HuH-7.5 (cell line): Measurements from ENCODE around the gene COL6A2.
"Not testable (repeated sequence)": the region's sequence is repeated elsewhere in the genome, so short reads cannot be mapped to it uniquely, and the experiment has no call there.

ENCODE experiments used
- DNase-seq: peaks from one replicate; pipeline ENCODE4 v3.0.0; 2011; ENCODE audit warnings: low spot score

COL6A2 gene

GRCh38 chr21:46094401-46095082, 3.4 kb upstream of the COL6A2 start:
- no peak for DNase-seq

- no peak for DNase-seq
Measured at GRCh38 chr21:46095083-46095719, 2.7 kb upstream of the COL6A2 start.

- DNase-seq, result no peak
Measured at GRCh38 chr21:46095814-46096595, 1.9 kb upstream of the COL6A2 start.

- no peak for DNase-seq
Measured at GRCh38 chr21:46096596-46097335, 1.1 kb upstream of the COL6A2 start.

GRCh38 chr21:46098303-46099141, 610 bp downstream of the COL6A2 start:
- no peak for DNase-seq

GRCh38 chr21:46099476-46099875, 1.6 kb downstream of the COL6A2 start:
- no peak for DNase-seq

GRCh38 chr21:46100020-46100419, 2.1 kb downstream of the COL6A2 start:
- no peak for DNase-seq

- DNase-seq, result no peak
Measured at GRCh38 chr21:46100426-46100825, 2.5 kb downstream of the COL6A2 start.

GRCh38 chr21:46100906-46101305, 3.0 kb downstream of the COL6A2 start:
- DNase-seq, result no peak

GRCh38 chr21:46104104-46104503, 6.2 kb downstream of the COL6A2 start:
- DNase-seq, result no peak

- not testable (repeated sequence) for DNase-seq
Measured at GRCh38 chr21:46107376-46107775, 9.5 kb downstream of the COL6A2 start.

- no peak for DNase-seq
Measured at GRCh38 chr21:46108827-46109312, 11.0 kb downstream of the COL6A2 start.

- no peak for DNase-seq
Measured at GRCh38 chr21:46109313-46110221, 11.7 kb downstream of the COL6A2 start.

GRCh38 chr21:46110499-46111192, 12.7 kb downstream of the COL6A2 start:
- no peak for DNase-seq

GRCh38 chr21:46111193-46111571, 13.3 kb downstream of the COL6A2 start:
- no peak for DNase-seq

- no peak for DNase-seq
Measured at GRCh38 chr21:46111857-46112724, 14.2 kb downstream of the COL6A2 start.

- no peak for DNase-seq
Measured at GRCh38 chr21:46112725-46113215, 14.9 kb downstream of the COL6A2 start.

- no peak for DNase-seq
Measured at GRCh38 chr21:46113497-46114176, 15.7 kb downstream of the COL6A2 start.
